HG03457 (cell line): ENCODE measurements around the gene NINL.
"Not testable (repeated sequence)": the region's sequence is repeated elsewhere in the genome, so short reads cannot be mapped to it uniquely, and the experiment has no call there.

Experiments used
- ATAC-seq: cut with Tn5 transposase; IDR thresholded peaks from one replicate; pipeline ENCODE4 v1.9.1; 2021; ENCODE audit warnings: moderate number of reproducible peaks; ENCODE audit not compliant: unreplicated experiment

Gene NINL

DNA sequence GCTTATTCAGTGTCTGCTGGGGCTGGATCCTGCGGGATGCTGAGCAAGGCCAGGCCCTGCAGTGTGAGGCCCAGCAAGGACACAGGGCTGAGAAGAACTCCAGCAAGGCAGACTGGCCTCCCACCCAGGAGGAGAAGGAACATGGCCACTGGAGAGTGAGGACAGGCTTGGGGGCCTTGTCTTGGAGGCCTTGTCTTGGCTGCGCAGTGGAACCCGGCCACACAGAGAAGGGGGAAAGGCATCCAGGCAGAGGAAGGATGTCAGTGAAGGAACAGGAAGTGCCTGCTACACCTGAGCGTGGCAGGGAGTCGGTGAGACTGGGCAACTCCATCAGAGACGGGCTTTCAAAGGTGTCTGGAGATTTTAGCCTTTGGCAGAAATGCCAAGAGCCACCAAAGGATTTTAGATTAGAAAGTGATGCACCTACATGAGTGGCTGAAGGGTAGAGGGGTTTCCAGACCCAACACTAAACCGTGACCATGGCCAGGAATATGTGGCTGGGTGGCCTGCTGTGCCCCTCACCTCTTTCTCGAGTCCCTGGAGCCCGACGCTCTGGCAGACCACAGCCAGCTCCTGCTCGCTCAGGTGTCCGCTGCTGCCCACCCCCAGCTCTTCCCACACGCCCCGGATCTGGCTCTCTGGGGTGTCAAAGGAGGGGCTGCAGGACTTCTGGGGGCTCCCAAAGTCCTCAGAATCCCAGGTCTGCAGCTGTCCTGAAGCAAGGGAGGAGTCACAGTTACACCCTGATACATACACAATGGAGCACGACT lies 80.8 kb downstream of the NINL start:
- ATAC-seq, result no peak

DNA sequence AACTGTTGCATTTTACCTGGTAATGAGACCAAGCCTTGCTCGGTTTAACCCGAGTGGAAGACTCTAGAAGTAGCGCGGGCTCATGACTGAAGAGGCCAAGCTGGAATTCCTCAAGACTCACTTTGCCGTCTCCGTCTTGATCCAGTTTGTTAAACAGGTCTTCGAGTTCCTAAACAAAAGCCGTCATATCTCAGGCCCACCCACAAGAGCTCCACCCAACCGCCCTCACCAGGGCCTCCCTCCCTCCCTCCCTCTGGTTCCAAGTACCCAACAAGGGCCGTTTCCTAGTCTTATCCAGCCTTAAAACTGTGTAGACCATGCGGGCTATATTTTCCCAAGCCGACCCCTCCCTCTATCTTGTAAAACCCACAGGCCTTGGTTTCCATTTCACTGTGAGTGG lies 81.4 kb downstream of the NINL start:
- ATAC-seq, result no peak

DNA sequence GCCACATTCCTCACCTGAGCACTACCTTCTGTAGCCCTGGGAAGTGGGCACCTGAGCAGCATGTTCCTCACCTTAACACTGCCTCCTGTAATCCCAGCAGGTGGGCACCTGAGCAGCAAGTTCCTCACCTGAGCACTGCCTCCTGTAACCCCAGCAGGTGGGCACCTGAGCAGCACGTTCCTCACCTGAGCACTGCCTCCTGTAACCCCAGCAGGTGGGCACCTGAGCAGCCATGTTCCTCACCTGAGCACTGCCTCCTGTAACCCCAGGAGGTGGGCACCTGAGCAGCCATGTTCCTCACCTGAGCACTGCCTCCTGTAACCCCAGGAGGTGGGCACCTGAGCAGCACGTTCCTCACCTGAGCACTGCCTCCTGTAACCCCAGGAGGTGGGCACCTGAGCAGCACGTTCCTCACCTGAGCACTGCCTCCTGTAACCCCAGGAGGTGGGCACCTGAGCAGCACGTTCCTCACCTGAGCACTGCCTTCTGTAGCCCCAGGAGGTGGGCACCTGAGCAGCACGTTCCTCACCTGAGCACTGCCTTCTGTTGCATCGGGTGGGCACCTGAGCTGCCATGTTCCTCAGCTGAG lies 82.2 kb downstream of the NINL start:
- not testable (repeated sequence) for ATAC-seq

DNA sequence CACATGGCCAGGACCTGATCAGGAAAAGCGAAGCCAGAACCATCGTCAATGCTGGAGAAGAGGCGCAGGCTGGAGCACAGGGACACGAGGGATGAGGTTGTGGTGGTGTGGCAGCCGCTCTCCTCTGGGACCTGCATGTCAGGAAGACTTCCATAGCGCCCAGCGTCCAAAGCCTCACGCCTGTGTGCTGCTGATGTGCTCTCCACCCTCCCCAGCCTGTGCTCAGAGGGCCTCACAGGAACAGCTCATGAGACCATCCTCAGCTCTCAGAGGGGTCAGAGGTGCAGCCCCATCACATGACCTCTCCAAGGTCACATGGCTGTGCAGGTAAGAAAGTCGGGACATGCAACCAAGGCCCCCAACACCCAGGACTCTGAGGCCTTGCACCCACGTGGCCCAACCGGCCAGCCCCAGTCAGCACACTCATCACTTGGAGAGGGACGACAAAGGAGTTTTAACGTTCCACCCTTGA lies 84.4 kb downstream of the NINL start:
- no peak for ATAC-seq

DNA sequence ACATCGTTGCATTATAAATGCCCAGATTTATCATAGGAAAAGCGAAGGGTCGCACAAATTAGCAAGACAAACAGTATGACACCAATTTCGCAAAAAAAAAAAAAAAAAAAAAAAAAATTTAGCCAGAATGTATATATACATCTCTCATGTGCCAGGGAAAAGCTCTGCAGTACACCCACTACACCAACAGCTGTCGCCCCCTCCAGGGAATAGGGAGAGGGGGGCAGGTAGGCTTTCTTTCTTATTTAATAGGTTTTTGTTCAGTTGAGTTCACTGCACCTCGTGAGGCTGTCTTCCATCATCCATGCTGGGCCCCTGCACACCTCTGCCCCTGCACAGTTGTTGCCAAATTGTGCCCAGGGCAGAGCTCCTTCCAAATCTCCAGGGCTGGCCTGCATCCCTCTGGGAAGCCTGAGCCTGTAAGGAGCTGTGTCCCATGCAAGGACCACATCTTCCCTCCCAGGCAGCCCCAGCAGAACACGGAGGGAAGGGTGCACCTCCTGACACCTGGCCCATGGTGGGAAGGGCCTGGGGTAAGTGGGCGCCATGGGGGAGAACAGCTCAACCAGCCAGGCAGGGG lies 85.4 kb downstream of the NINL start:
- ATAC-seq, result no peak

DNA sequence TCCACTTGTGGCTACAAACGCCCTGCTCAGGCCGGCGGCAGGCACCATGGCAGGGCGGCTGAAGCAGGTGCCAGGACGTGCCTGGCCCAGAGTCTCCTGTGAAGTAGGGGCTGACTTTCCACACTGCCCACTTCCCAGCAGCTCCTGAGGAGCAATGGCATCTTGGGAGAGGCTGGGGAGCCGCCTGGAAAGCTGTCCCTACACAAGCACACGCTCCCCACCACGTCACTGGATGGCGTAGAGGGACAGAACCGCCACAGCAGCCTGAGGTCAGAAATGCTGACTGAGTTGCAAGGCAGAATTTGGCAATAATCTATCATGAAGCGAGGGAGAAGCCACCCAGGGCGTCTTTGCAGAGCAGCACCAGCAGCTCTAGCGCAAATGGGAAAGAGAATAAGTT lies 86.3 kb downstream of the NINL start:
- ATAC-seq, result no peak

DNA sequence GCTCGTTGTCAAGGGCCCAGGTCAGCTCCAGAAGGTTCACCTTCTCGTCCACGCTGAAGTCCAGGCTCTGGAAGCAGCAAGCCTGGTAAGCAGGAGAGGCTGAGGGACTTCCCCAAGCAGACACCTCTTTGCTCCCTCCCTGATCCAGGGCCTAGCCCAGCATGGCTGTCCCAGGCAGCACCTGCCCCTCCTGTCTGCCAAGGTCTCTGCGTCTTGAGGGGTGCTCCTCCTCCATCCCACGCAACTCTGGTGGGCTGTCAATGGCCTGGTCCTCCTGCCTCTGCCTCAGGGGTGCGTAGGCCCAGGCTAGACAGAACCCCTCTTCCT lies 87.1 kb downstream of the NINL start:
- ATAC-seq, result no peak

DNA sequence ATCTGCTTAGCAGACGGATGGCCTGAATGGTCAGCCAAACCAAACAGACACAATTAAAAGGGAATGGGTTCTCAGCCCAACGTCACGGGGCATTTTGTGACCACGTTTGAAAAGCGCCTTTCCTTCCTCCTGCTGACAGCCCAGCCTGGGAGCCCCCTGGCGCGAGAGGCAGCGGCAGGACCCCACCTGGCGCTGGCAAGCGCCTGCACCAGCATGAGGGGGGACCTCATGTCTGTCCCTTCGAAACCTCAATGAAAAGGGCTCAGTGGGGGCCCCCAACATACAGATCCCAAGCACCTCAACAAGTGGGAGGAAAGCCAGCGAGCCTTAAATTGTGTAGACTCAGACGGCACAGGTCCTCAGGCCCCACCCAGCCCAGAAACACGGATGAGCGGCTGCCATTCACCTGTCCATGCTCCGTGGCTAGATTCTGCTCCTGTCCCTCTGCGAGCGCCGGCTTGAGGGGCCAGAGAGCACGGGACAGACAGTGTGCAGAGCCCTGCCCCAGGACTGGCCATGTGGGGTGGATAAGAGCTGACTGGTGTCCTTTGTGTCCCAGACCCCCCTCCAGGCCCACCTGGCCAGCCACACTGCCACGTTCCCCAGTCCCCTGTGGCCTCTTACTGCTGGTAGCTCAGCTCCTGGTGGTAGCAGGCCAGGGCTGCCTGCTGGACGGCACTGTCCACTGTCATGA lies 87.6 kb downstream of the NINL start:
- no peak for ATAC-seq

DNA sequence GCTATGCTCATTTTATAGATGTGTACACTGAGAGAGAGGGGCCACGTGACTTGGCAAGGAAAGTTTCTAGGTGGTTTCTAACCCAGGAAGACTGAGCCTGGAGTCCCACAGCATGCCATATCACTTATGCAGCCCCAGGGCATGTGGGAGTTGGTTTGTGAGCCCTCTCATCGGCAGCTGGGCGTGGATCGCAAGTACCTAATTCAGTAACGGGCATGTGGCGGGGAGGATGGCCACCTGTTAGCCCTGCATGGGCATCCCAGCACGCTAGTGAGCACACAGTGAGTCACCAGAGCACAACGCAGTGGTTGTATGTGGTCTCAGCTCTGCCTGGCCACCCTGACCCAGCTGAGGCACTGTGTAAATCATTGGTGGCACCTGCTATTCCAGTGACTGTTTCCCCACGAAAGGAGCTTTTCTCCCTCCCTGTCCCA lies 88.3 kb downstream of the NINL start:
- ATAC-seq, result no peak

DNA sequence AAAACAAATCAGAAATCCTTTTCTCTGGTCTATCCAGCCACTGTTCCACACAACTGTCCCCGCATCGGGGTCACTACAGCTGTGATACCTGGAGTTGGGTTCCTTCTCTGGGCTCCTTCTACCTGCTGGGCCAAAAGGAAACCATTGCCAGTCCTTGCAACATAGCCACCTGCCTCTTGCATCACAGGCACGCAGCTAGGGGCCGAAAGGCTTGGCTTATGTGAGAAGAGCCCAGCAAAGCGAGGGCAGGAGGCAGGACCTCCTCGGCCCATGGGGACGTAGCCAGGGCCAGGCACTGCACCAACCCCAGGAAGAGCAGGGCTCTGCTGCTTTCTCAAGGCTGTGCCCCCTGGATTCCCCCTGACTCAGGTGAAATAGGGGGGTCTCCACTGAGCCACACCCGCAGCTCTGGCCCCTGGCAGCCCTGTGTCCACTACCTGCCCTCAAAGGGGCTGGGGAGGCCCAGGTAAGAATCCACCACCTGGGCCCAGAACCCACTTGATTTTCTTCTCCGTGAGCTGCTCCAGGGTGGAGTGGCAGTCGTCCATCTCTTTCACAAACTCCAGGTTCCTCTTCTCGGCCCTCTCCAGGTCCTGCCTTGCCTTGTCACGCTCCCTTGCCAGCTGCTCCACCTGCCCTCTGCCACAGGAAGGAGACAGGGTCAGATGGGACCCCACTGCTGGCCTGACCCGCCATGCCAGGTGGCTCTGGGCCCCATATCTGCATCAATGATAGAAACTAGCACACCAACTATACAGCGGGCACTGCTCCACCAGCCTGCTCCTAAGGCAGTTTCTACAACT lies 89.0 kb downstream of the NINL start:
- no peak for ATAC-seq

DNA sequence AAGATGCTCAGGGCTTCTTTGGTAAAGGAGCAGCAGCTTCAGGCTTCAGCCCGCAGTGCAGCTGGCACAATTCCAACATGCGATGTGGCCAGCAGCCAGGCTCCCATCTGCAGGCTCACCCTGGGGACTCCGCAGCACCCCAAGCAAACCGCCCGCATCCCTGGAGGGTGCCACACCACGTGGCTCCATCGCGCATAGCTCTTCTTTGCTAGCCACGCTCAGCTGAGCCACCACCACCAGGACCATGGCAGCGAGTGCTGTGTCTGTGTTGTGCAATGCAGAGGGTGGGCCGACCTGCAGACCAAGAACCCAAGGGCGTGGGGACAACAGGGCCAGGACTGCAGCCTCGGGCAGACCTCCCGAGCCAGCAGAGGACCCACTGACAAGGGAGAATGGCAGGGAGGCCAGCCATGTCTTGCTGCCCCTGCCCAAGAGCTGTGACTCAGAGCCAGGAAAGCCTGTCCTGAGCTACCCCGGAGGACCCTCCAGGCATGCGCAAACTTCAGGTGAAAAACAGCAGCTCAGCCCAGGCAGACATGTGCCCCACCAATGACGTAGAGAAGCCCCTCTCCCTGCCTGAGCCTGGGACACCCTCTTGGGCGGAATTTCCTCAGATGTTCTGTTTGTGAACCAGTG lies 90.0 kb downstream of the NINL start:
- no peak for ATAC-seq

DNA sequence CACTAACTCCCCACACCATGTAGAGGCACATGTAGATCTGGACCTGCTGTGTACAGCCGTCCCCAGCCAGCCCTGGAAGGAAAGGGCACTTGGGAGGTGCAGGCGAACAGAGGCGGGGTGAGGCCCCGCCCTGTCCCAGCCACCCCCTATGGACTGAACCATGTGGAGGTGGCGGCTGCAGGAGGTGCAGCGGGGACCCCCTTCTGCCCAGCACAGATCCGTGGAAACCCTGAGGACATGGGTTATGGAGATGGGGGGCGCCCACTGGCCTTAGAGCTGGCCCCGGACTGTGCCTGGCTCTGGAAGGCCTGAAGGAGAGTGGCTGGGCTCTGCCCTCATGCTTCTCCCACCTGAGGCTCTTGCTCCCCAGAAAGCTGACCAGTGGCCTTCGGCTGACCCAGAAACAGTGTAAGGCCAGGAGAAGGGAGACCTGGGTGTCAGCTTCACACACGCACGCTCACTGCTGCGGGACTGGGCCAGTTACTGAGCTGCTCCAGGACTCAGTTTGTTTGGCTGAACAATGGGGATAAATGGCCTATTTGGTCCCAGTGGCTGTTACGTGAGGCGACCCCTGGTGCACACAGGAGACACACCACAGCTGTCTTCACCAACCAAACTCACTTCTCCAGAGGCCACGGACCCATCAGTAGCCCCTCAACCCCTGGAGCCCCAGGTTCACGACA lies 90.7 kb downstream of the NINL start:
- no peak for ATAC-seq

DNA sequence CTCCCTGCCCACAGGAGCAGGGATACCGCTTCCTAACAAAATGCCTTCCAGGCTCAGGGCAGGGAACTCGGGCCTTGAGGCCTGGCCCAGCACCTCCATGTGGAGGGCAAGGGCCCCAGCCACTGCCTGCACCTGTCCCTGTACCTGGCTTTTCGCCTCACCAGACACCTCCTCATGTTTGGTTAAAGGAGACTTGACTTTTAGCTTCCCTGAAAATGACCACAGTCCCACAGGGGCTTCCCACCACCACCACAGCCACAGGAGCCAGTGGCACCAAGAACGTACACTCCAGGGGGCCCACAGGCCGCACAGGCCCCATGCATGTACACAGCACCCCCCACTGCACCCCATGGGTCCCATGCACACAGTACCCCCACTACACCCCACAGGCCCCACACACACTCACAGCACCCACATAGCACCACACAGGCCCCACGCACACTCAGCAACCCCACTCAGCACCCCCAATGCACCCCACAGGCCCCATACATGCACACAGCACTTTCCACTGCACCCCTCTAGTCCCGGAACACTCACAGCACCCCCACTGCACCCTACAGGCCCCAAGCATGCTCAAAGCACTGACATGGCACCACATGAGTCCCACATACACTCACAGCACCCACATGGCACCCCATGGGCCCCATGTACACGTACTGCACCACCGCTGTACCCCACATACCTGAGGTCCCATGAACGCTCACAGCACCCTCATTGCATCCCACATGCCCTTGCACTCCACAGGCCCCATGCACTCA lies 91.4 kb downstream of the NINL start:
- no peak for ATAC-seq

DNA sequence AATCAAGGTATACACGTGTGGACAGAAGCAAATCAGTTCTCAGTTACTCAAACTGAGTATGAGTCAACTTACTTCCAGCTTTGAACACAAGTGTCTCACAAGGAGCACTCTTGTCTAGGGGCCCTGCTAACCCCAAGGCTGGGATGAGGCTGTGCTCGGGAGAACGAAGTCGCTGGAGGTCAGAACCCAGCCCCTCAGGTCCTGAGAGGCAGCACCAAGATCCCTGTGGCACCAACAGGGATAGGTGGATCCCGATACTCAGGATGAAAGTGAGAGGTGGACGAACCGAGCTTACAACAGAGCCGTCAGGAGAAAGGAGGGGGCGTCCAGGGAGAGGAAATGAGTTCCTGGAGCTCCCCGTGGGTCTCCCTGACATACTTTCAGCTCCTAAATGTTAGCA lies 92.2 kb downstream of the NINL start:
- no peak for ATAC-seq

DNA sequence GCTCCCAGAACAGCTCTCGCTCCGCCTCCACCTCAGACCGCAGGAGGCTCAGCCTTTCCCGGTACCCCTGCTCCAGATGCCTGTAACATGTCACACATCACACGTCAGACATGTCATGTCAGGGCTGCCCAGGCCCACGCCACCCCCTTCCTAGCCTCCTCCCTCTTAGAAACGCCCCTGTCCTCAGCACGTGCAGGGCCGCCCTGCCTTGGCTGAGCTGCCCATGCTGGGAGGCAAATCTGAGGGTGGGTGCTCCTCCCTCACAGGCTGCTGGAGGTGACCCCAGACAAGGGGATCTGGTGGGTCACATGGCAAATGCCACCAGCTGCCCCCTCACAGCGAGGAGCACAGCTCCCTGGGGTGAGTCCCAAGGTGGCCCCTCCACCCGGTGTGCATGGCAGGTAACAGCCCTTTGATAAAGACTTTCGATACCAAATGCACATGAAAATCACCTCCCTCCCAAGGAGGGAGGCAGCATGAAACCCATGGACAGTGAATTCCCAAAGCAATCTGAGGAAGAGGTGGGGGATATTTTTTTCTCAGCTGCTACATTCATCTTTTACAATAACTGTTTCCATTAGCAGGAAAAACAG lies 93.8 kb downstream of the NINL start:
- ATAC-seq, result no peak

DNA sequence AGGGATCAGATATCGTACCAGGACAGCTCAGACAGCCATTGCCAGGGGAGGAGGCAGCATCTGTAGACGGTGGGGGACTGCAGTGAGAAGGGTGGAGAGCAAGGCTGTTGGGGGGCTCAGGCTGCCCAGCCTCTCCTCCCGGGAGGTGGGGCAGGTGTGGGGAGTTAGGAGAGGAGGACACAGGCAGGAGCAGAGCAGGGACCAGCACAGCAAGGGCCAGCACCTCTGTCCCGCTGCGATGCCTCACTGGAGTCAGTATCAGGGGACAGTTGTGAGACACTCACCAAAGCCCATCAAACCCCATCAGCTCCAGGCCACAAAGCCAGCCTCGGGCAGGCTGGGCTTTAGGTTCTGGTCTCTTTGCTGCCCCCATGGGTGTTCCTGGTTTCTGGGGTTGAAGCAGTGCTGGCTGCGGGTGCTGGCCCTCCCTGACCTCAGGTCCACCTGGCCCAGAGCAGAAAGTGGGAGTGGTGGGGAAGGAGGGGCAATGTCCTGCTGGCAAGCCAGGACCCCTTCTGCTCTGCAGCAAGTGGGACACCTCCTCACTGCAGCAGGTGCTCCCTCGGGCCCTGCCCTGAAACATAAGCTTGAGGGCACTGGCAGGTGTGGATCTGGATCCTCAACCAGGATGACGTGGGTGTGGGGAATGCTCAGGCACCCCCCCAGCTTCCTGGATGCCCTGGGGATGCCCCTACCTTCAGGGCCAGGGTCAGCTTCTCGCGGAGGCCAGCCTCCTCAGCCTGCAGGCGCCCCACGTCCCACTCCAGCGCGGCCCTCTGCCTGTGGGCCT lies 94.5 kb downstream of the NINL start:
- no peak for ATAC-seq

DNA sequence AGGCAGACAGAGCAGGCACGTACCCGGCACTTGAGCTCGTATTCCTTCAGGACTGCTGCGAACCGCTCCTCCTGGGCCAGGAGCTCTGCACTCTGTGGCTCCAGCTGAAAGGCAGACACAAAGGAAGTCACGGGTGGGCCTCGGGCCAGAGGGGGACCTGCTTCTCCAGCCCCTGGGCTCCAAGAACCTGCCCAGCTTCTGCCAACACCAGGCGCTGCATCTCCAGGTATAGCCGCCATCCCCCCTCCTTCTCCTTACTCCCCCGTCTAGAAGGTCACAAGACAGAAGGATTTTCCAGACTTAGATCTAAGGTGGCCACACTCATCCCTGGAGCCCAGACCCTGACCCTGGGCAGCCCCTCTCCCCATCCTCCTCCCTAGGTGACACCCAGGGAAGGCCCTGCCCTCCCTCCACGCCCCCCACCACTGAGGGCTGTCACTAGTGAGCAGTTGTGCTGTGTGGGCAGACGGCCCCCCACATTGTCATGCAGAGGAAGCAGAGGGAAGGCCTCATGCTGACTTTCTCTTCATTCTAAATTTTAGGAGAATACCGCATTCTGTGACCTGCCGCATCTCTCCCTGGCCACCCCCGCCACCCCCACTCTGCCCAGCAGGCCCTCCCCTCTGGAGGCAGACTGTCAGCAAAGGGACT lies 96.0 kb downstream of the NINL start:
- no peak for ATAC-seq

DNA sequence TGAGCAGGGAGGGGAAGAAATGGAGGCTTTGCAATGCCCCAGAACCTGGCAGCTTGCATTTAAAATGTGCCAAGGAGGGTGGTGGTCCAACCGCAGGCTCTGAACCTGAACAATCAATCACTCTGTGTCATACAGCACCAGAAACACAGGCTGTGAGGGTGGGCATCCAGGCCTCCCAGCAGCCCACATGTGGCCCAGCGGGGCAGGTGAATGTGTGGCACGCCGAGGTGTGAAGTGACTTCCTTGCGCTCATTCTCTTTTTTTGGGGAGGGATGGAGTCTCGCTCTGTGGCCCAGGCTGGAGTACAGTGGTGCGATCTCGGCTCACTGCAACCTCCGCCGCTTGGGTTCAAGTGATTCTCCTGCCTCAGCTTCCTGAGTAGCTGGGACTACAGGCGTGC lies 97.4 kb downstream of the NINL start:
- no peak for ATAC-seq
